AG10803 (cell line): ENCODE results near the gene TMEM150C.

Experiments
- DNase-seq: peaks from one replicate; pipeline ENCODE4 v3.0.0; 2010; ENCODE audit warnings: low read depth
- H3K4me3 ChIP-seq: 2 replicates; pipeline ENCODE4 v1.5.1; 2011; ENCODE audit warnings: mild to moderate bottlenecking, low read length, control low read depth
- CTCF ChIP-seq: conservative IDR thresholded peaks from 2 replicates; pipeline ENCODE4 v1.5.1; 2011; ENCODE audit warnings: mild to moderate bottlenecking, low read length, control low read depth, inconsistent platforms

The TMEM150C gene

GRCh38 chr4:82519072-82519471 lies 42.7 kb downstream of the TMEM150C start:
- H3K4me3 ChIP-seq: no peak overlapping the region
- TF ChIP-seq CTCF: no peak
- no peak for DNase-seq

- no peak overlapping the region for H3K4me3 ChIP-seq
- TF ChIP-seq CTCF: no peak
- DNase-seq: peak; percentile 7
These were observed 44.7 kb downstream of the TMEM150C start for GRCh38 chr4:82517043-82517442.

- TF ChIP-seq CTCF: no peak
- peak; percentile 72 for DNase-seq
- H3K4me3 ChIP-seq: no peak overlapping the region
These were observed 46.1 kb downstream of the TMEM150C start for GRCh38 chr4:82515705-82516104.

- H3K4me3 ChIP-seq: no peak overlapping the region
- TF ChIP-seq CTCF: no peak
- DNase-seq: no peak
These were observed 48.4 kb downstream of the TMEM150C start for GRCh38 chr4:82513382-82513781.

GRCh38 chr4:82510216-82510615 lies 51.6 kb downstream of the TMEM150C start:
- no peak for TF ChIP-seq CTCF
- no peak overlapping the region for H3K4me3 ChIP-seq
- no peak for DNase-seq

GRCh38 chr4:82508806-82509428 lies 52.9 kb downstream of the TMEM150C start:
- no peak overlapping the region for H3K4me3 ChIP-seq
- DNase-seq: no peak
- no peak for TF ChIP-seq CTCF

- no peak overlapping the region for H3K4me3 ChIP-seq
- no peak for TF ChIP-seq CTCF
- no peak for DNase-seq
These were observed 53.8 kb downstream of the TMEM150C start for GRCh38 chr4:82508011-82508410.
